ENCODE data around the gene KCNJ10.

Gene KCNJ10

DNA sequence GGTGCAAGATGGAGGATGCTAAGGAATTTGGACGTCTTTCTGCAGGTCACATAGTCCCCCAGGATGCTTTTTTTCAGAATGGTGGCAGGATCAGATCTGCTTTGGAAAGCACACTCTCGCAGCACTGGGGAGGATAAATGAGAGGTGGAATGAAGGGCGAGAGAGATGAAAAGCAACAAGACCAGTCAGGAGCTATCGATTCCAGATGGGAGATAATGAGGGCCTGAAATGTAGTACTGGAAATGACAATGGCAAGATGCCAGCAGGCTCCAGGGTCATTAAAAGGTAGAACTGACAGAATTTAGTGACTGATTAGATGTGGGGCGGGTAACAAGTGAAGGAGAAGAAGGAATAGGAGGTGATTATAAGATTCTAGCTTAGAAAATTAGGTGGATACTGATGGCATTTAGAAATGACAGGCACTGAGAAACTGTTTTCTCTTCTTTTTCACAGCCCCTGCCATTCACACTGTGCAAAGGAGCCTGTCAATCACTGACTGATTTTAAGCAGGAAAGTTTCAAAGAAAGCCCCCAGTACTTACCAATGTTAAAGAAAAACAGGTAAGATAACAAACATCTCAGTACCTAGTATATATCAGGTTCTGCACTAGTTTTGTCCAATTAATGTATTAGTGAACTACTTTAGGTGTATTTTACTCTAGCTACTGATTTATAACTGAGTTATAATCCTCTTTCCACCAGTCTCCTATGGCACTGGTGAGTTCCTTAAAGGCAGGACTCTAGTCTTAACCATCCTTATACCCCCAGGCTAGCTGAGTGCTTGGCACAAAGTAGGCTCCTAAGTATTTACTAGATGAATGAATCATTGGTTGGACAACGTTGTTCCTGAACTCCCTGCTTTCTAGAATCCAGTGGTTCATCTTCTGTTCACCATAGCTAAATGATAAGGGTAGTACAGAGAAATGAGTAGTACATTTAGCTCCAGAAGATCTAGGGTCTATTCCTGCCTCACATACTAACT, 47.3 kb downstream of the KCNJ10 start:
- Histone ChIP-seq H3K4me3 (no peak overlapping the region), H3K27ac (no peak overlapping the region), H3K4me1 (peaks cover 0 to 7% (median 0%) of the 10 kb centered on the region in 4 donors), H3K9me3 (no peaks in the 10 kb centered on the region), H3K36me3 (peaks cover 0 to 4% (median 0%) of the 10 kb centered on the region in 3 donors), H3K27me3 (no peaks in the 10 kb centered on the region)
- intact Hi-C loops (cut with DNase I; ENCODE audit: low total_unique reads): no loop called here
- TF ChIP-seq CTCF (IDR thresholded peaks at IDR 0.05): no peak
- DNase-seq: no peak

GRCh38 chr1:160021376-160022074, 48.4 kb downstream of the KCNJ10 start:
- Histone ChIP-seq H3K27ac (no peak overlapping the region), H3K9me3 (no peaks in the 10 kb centered on the region), H3K36me3 (no peaks in the 10 kb centered on the region), H3K27me3 (no peaks in the 10 kb centered on the region), H3K4me1 (peaks cover 0 to 7% (median 0%) of the 10 kb centered on the region in 4 donors), H3K4me3 (no peak overlapping the region)
- DNase-seq: no peak
- intact Hi-C loops (cut with DNase I; ENCODE audit: low total_unique reads): no loop called here
- TF ChIP-seq CTCF (IDR thresholded peaks at IDR 0.05): no peak

DNA sequence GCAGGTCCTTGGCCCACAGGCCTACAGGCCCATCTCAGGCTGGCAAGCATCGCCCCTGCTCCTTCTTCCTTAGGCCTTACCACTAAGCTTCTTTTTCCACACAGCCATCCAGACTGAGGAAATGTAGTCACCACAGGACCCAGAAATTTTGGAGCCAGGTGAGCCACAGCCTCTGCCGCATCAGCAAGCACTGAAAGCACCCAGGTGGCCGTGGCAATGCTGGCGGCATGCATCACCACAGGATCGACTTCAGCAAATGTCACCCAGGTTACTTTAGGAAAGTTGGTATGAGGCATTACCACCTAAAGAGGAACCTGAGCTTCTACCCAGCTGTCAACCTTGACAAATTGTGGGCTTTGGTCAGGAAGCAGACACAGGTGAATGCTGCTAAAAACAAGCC, 49.8 kb downstream of the KCNJ10 start:
- H3K36me3 ChIP-seq: no peaks in the 10 kb centered on the region
- intact Hi-C loops (cut with DNase I; ENCODE audit: low total_unique reads): no loop called here
- no peaks in the 10 kb centered on the region for H3K27me3 ChIP-seq
- H3K4me3 ChIP-seq: no peak overlapping the region
- H3K9me3 ChIP-seq: no peaks in the 10 kb centered on the region
- no peak for DNase-seq
- H3K4me1 ChIP-seq: peaks cover 0 to 7% (median 0%) of the 10 kb centered on the region in 4 donors
- H3K27ac ChIP-seq: no peak overlapping the region
- no peak for TF ChIP-seq CTCF (IDR thresholded peaks at IDR 0.05)

DNA sequence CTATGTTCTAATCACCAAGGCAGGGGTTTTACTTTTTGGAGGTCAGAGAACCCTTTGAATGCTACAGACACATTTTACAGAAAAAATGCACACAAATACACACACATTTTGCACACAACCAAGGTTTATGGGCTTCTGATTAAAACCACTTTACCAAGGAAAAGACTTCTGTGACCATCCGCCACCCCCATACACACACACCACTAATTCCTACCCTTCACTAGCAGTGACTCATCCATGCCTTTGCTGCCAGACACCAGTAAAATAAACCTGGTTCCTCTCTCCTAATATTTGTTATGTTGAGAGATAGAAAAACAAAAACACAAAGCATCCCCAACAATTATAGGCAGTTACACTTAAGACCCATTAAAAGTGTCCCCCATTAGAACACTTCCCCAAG, 51.1 kb downstream of the KCNJ10 start:
- intact Hi-C loops (cut with DNase I; ENCODE audit: low total_unique reads): no loop called here
- no peak for DNase-seq
- Histone ChIP-seq H3K36me3 (no peaks in the 10 kb centered on the region), H3K27ac (no peak overlapping the region), H3K9me3 (no peaks in the 10 kb centered on the region), H3K4me1 (no peaks in the 10 kb centered on the region), H3K4me3 (no peak overlapping the region), H3K27me3 (no peaks in the 10 kb centered on the region)
- TF ChIP-seq CTCF (IDR thresholded peaks at IDR 0.05): no peak

GRCh38 chr1:160018347-160018746, 51.6 kb downstream of the KCNJ10 start:
- no peaks in the 10 kb centered on the region for H3K9me3 ChIP-seq
- no peaks in the 10 kb centered on the region for H3K36me3 ChIP-seq
- no peak overlapping the region for H3K27ac ChIP-seq
- intact Hi-C loops (cut with DNase I; ENCODE audit: low total_unique reads): no loop called here
- H3K4me3 ChIP-seq: no peak overlapping the region
- H3K4me1 ChIP-seq: no peaks in the 10 kb centered on the region
- no peak for TF ChIP-seq CTCF (IDR thresholded peaks at IDR 0.05)
- H3K27me3 ChIP-seq: no peaks in the 10 kb centered on the region
- DNase-seq: no peak

All from tibial artery (tissue), 4 donors.